T-helper 1 cell treated with Interleukin-12 subunit alpha and Interleukin-12 subunit beta and Interleukin-4 antibody, amounts not matched to agents 30 μg/mL and 1 μg/mL, for 36 hours (primary cell): ENCODE data around the gene C6orf62.
A peak's percentile ranks its signal among the peaks of the same experiment; 100 is the strongest.
"Not testable (repeated sequence)": the region's sequence is repeated elsewhere in the genome, so short reads cannot be mapped to it uniquely, and the experiment has no call there.

ENCODE experiments used
- H3K27ac Mint-ChIP-seq: one replicate; pipeline ENCODE4 v1.8.0; 2021; ENCODE audit warnings: mild to moderate bottlenecking, mixed read lengths
- H3K27me3 Mint-ChIP-seq: one replicate; pipeline ENCODE4 v1.8.0; 2021; ENCODE audit warnings: low read depth, mixed read lengths
- H3K36me3 Mint-ChIP-seq: one replicate; pipeline ENCODE4 v1.8.0; 2021; ENCODE audit warnings: low read depth, mixed read lengths
- H3K4me1 Mint-ChIP-seq: one replicate; pipeline ENCODE4 v1.8.0; 2021; ENCODE audit warnings: low read depth, mixed read lengths
- H3K4me3 Mint-ChIP-seq: one replicate; pipeline ENCODE4 v1.8.0; 2021; ENCODE audit warnings: mild to moderate bottlenecking, moderate library complexity, mixed read lengths
- H3K9me3 Mint-ChIP-seq: one replicate; pipeline ENCODE4 v1.8.0; 2021; ENCODE audit warnings: mixed read lengths

Gene C6orf62

GRCh38 chr6:24721461-24722215 is 2.7 kb upstream of the C6orf62 start:
- Mint-ChIP-seq H3K4me3 (peak overlapping the region; percentile 97), H3K4me1 (peaks cover 22% of the 10 kb centered on the region), H3K9me3 (no peaks in the 10 kb centered on the region), H3K36me3 (peaks cover 24% of the 10 kb centered on the region), H3K27ac (peak overlapping the region; percentile 99), H3K27me3 (no peaks in the 10 kb centered on the region)

GRCh38 chr6:24720604-24721460 is 1.9 kb upstream of the C6orf62 start:
- H3K36me3 Mint-ChIP-seq, result peaks cover 30% of the 10 kb centered on the region
- peak overlapping the region; percentile 97 for H3K4me3 Mint-ChIP-seq
- no peaks in the 10 kb centered on the region for H3K9me3 Mint-ChIP-seq
- peak overlapping the region; percentile 99 for H3K27ac Mint-ChIP-seq
- H3K27me3 Mint-ChIP-seq, result no peaks in the 10 kb centered on the region
- H3K4me1 Mint-ChIP-seq, result peaks cover 27% of the 10 kb centered on the region

- Mint-ChIP-seq H3K27ac (peak overlapping the region; percentile 99), H3K4me3 (peak overlapping the region; percentile 97), H3K4me1 (peaks cover 34% of the 10 kb centered on the region), H3K9me3 (no peaks in the 10 kb centered on the region), H3K36me3 (peaks cover 35% of the 10 kb centered on the region), H3K27me3 (no peaks in the 10 kb centered on the region)
These were observed 1.2 kb upstream of the C6orf62 start for GRCh38 chr6:24720131-24720603.

GRCh38 chr6:24718449-24719124 is 367 bp downstream of the C6orf62 start:
- peaks cover 42% of the 10 kb centered on the region for H3K4me1 Mint-ChIP-seq
- H3K9me3 Mint-ChIP-seq, result no peaks in the 10 kb centered on the region
- no peaks in the 10 kb centered on the region for H3K27me3 Mint-ChIP-seq
- H3K4me3 Mint-ChIP-seq, result peak overlapping the region; percentile 97
- H3K27ac Mint-ChIP-seq, result peak overlapping the region; percentile 99
- peaks cover 49% of the 10 kb centered on the region for H3K36me3 Mint-ChIP-seq

DNA sequence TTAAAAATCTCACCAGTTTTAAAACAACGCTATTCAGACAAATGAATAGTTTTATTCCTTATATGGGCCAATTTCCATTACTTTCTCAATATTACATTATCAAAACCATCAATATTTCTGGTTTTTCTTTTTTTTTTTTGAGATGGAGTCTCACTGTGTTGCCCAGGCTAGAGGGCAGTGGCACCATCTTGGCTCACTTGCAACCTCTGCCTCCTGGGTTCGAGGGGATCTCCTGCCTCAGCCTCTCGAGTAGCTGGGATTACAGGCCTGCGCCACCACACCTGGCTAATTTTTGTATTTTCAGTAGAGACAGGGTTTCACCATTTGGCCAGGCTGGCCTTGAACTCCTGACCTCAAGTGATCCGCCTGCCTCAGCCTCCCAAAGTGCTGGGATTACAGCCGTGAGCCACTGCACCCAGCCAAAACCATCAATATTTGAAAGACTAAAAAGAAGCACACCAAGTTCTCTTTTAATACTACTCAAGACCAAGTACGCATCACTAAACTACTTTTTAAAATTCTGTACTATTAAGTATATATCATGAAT is 2.3 kb downstream of the C6orf62 start:
- peaks cover 49% of the 10 kb centered on the region for H3K4me1 Mint-ChIP-seq
- H3K27me3 Mint-ChIP-seq, H3K27ac Mint-ChIP-seq, H3K9me3 Mint-ChIP-seq: not testable (repeated sequence)
- H3K4me3 Mint-ChIP-seq, result peak overlapping the region; percentile 97
- H3K36me3 Mint-ChIP-seq, result peaks cover 59% of the 10 kb centered on the region

DNA sequence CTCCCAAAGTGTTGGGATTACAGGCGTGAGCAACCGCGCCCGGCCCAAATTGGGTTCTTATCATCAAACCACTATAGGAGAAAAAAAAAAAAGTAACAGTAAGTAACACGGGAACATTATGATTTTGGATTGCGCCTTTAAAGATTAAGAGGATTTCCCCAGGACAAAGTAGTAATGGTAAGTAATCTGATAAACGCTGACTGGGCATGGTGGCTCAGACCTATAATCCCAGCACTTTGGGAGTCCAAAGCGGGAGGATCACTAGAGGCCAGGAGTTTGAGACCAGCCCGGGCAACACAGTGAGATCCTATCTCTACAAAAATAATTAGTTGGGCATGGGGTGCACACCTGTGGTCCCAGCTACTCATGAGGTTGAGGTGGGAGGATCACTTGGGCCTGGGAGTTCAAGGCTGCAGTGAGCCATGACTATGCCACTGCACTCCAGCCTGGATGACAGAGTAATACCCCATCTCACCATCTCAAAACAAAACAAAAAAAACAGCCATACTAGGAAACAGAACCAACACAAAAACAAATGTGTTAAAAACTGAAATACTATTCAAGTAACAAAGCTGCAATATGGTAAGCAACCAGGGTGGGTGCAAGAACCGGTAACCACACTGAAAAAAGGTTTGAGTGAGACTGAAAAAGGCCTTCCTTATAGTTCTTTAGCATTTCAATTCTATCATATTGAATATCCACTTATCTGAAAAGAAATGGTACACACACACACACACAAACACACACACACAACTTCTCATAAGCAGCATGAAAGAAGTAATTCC is 8.2 kb downstream of the C6orf62 start:
- H3K4me1 Mint-ChIP-seq, result peaks cover 29% of the 10 kb centered on the region
- H3K9me3 Mint-ChIP-seq, result no peaks in the 10 kb centered on the region
- no peaks in the 10 kb centered on the region for H3K27me3 Mint-ChIP-seq
- H3K27ac Mint-ChIP-seq, result peak overlapping the region; percentile 55
- H3K4me3 Mint-ChIP-seq, result no peak overlapping the region
- peaks cover 57% of the 10 kb centered on the region for H3K36me3 Mint-ChIP-seq

- Mint-ChIP-seq H3K4me1 (peaks cover 25% of the 10 kb centered on the region), H3K4me3 (no peak overlapping the region), H3K36me3 (peaks cover 50% of the 10 kb centered on the region), H3K27me3 (no peaks in the 10 kb centered on the region), H3K9me3 (no peaks in the 10 kb centered on the region), H3K27ac (no peak overlapping the region)
These were observed 9.8 kb downstream of the C6orf62 start for GRCh38 chr6:24709014-24709711.

GRCh38 chr6:24708612-24709011 is 10.3 kb downstream of the C6orf62 start:
- H3K4me1 Mint-ChIP-seq, result peaks cover 19% of the 10 kb centered on the region
- H3K9me3 Mint-ChIP-seq, result no peaks in the 10 kb centered on the region
- no peaks in the 10 kb centered on the region for H3K27me3 Mint-ChIP-seq
- peaks cover 50% of the 10 kb centered on the region for H3K36me3 Mint-ChIP-seq
- no peak overlapping the region for H3K27ac Mint-ChIP-seq
- no peak overlapping the region for H3K4me3 Mint-ChIP-seq

- Mint-ChIP-seq H3K27ac (no peak overlapping the region), H3K4me1 (peaks cover 13% of the 10 kb centered on the region), H3K4me3 (no peak overlapping the region), H3K27me3 (no peaks in the 10 kb centered on the region), H3K9me3 (no peaks in the 10 kb centered on the region), H3K36me3 (peaks cover 53% of the 10 kb centered on the region)
These were observed 14.5 kb downstream of the C6orf62 start for GRCh38 chr6:24704468-24704867.

GRCh38 chr6:24702720-24703282 is 16.2 kb downstream of the C6orf62 start:
- Mint-ChIP-seq H3K27ac (peak overlapping the region; percentile 22), H3K9me3 (no peaks in the 10 kb centered on the region), H3K4me1 (peaks cover 11% of the 10 kb centered on the region), H3K4me3 (no peak overlapping the region), H3K27me3 (no peaks in the 10 kb centered on the region), H3K36me3 (peaks cover 49% of the 10 kb centered on the region)

DNA sequence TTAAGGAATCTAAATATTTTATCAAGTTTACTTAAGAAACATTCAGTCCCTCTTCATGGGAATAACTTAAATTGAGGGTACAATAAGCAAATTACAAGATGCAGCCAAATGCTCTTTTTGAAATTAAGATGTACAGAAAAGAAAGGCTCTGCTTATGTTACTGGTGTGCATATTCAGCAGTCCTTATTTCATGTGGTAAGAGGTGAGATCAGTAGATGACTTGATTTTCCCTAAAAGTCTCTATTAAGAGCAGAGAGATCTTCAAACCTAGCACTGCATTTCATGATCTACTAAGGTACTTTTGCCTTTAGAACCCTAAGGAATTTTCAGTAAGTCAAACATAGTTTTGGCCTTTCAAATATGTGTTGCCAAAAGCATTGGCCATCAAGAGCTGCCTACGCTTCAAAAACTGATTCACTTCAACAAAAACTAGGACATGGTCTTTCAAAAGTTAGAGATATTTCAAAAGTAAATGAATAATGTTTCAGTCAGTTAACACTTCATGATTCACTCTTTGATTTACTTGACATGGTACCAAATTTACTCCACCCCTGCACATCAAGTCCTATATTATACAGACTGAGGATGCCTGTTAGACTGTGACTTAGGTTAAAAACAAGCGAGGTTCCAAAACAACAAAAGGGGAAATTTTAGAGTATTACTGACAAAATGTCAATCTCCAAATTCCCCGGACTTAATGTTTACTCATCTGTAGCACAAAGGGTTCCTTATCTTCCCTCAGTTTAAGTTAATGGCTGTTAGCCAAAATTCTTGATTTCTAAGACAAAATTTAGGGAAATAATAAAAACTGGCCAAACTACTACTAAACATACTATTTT is 19.2 kb downstream of the C6orf62 start:
- Mint-ChIP-seq H3K4me1 (peaks cover 11% of the 10 kb centered on the region), H3K4me3 (no peak overlapping the region), H3K36me3 (peaks cover 35% of the 10 kb centered on the region), H3K9me3 (no peaks in the 10 kb centered on the region), H3K27me3 (no peaks in the 10 kb centered on the region), H3K27ac (peak overlapping the region; percentile 46)

- peaks cover 16% of the 10 kb centered on the region for H3K36me3 Mint-ChIP-seq
- no peaks in the 10 kb centered on the region for H3K9me3 Mint-ChIP-seq
- peaks cover 14% of the 10 kb centered on the region for H3K4me1 Mint-ChIP-seq
- H3K27me3 Mint-ChIP-seq, result no peaks in the 10 kb centered on the region
- no peak overlapping the region for H3K4me3 Mint-ChIP-seq
- H3K27ac Mint-ChIP-seq, result no peak overlapping the region
These were observed 22.9 kb downstream of the C6orf62 start for GRCh38 chr6:24696097-24696496.
